ENCODE measurements around the gene ARHGAP6.

The ARHGAP6 gene

GRCh38 chrX:11465648-11466411, 199.9 kb downstream of the ARHGAP6 start:
- DNase-seq (ENCODE audit: low read depth), result no peak
- no peak overlapping the region for H3K4me3 ChIP-seq (ENCODE audit: low read depth, low read length)
- TF ChIP-seq, protein P1, sequence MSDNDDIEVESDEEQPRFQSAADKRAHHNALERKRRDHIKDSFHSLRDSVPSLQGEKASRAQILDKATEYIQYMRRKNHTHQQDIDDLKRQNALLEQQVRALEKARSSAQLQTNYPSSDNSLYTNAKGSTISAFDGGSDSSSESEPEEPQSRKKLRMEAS (IDR thresholded peaks at IDR 0.05; ENCODE audit: low read depth, low read length), result no peak
- TF ChIP-seq POLR2A (IDR thresholded peaks at IDR 0.05; ENCODE audit: extremely low read depth, insufficient read length) (no peak), CTCF (IDR thresholded peaks at IDR 0.05; ENCODE audit: low read depth, low read length) (no peak), MYC (IDR thresholded peaks at IDR 0.05; ENCODE audit: low read depth, low read length) (no peak)

GRCh38 chrX:11464836-11465463, 200.8 kb downstream of the ARHGAP6 start:
- TF ChIP-seq CTCF (IDR thresholded peaks at IDR 0.05; ENCODE audit: low read depth, low read length) (no peak), MYC (IDR thresholded peaks at IDR 0.05; ENCODE audit: low read depth, low read length) (no peak), POLR2A (IDR thresholded peaks at IDR 0.05; ENCODE audit: extremely low read depth, insufficient read length) (no peak)
- TF ChIP-seq, protein P1 (IDR thresholded peaks at IDR 0.05; ENCODE audit: low read depth, low read length), result no peak
- DNase-seq (ENCODE audit: low read depth), result no peak
- H3K4me3 ChIP-seq (ENCODE audit: low read depth, low read length), result no peak overlapping the region

GRCh38 chrX:11464380-11464779, 201.3 kb downstream of the ARHGAP6 start:
- TF ChIP-seq, protein P1 (IDR thresholded peaks at IDR 0.05; ENCODE audit: low read depth, low read length), result no peak
- no peak for TF ChIP-seq MYC (IDR thresholded peaks at IDR 0.05; ENCODE audit: low read depth, low read length)
- TF ChIP-seq CTCF (IDR thresholded peaks at IDR 0.05; ENCODE audit: low read depth, low read length), result no peak
- TF ChIP-seq POLR2A (IDR thresholded peaks at IDR 0.05; ENCODE audit: extremely low read depth, insufficient read length), result no peak
- no peak overlapping the region for H3K4me3 ChIP-seq (ENCODE audit: low read depth, low read length)
- DNase-seq (ENCODE audit: low read depth), result no peak

DNA sequence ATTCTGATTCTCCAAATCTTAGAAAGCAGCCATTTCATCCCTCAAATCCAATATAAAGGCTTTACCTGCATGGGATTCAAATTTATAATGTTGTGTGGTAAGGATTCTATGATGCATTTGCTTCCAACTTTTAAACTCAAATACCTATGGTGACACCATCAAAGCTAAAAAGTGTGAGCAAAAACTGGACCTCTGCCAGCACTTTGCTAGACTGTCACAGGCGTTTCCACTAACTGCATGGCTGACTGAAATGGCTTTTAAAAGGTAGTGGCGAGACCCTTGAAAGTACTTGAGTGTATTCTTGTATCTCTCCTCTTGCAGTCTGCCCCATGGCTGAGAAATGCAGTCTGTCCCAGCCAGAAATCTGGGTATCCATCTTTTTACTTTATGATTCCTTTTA, 203.1 kb downstream of the ARHGAP6 start:
- no peak overlapping the region for H3K4me3 ChIP-seq (ENCODE audit: low read depth, low read length)
- no peak for TF ChIP-seq CTCF (IDR thresholded peaks at IDR 0.05; ENCODE audit: low read depth, low read length)
- TF ChIP-seq, protein P1 (IDR thresholded peaks at IDR 0.05; ENCODE audit: low read depth, low read length), result no peak
- no peak for TF ChIP-seq MYC (IDR thresholded peaks at IDR 0.05; ENCODE audit: low read depth, low read length)
- TF ChIP-seq POLR2A (IDR thresholded peaks at IDR 0.05; ENCODE audit: extremely low read depth, insufficient read length), result no peak
- no peak for DNase-seq (ENCODE audit: low read depth)

DNA sequence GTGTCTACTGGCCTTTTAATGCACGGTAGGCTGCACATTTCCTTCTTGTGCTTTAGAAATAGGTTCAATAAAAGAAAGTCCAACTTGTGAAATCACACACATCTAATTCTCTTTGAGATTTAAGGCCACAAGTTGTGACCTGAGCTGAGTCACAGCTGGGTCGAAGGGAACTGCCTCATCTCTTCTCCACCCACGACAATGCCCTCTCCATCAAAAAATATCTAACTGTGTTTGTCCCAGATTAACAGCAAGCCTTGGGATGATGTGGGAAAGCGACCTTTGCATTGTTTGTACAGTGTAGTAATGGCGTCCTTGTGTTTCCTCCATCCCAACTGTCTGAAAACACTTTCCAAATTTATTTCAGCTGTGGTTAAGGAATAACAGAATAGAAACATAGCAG, 203.6 kb downstream of the ARHGAP6 start:
- H3K4me3 ChIP-seq (ENCODE audit: low read depth, low read length), result no peak overlapping the region
- TF ChIP-seq, protein P1 (IDR thresholded peaks at IDR 0.05; ENCODE audit: low read depth, low read length), result no peak
- TF ChIP-seq MYC (IDR thresholded peaks at IDR 0.05; ENCODE audit: low read depth, low read length), result no peak
- no peak for TF ChIP-seq POLR2A (IDR thresholded peaks at IDR 0.05; ENCODE audit: extremely low read depth, insufficient read length)
- TF ChIP-seq CTCF (IDR thresholded peaks at IDR 0.05; ENCODE audit: low read depth, low read length), result no peak
- DNase-seq (ENCODE audit: low read depth), result no peak
